SKM-1 (cell line): ENCODE data around the gene ANKRD65.
"Not testable (repeated sequence)": the region's sequence is repeated elsewhere in the genome, so short reads cannot be mapped to it uniquely, and the experiment has no call there.

ENCODE experiments used
- DNase-seq: peaks from one replicate; lab custom pipeline; 2025; ENCODE audit not compliant: unreplicated experiment; lab: John Stamatoyannopoulos, UW

Gene ANKRD65

GRCh38 chr1:1418464-1419362 lies 2.4 kb downstream of the ANKRD65 start:
- no peak for DNase-seq

- not testable (repeated sequence) for DNase-seq
Observed at GRCh38 chr1:1417825-1418463, 3.1 kb downstream of the ANKRD65 start.

GRCh38 chr1:1417396-1417795 lies 3.7 kb downstream of the ANKRD65 start:
- not testable (repeated sequence) for DNase-seq

- DNase-seq = no peak
Observed at GRCh38 chr1:1415751-1416150, 5.3 kb downstream of the ANKRD65 start.

- DNase-seq = not testable (repeated sequence)
Observed at GRCh38 chr1:1412311-1412902, 8.7 kb downstream of the ANKRD65 start.

GRCh38 chr1:1411626-1412025 lies 9.4 kb downstream of the ANKRD65 start:
- DNase-seq = no peak

GRCh38 chr1:1410238-1410637 lies 10.8 kb downstream of the ANKRD65 start:
- not testable (repeated sequence) for DNase-seq

- DNase-seq = no peak
Observed at GRCh38 chr1:1407636-1408318, 13.3 kb downstream of the ANKRD65 start.

GRCh38 chr1:1406821-1407635 lies 14.0 kb downstream of the ANKRD65 start, which contains the start of gene MRPL20:
TSS of gene MRPL20 (minus strand) at chr1:1407293. CDS start at chr1:1407217, 76 bp downstream.
- DNase-seq = peak; percentile 61

- DNase-seq = no peak
Observed at GRCh38 chr1:1406101-1406820, 14.8 kb downstream of the ANKRD65 start.

- DNase-seq = no peak
Observed at GRCh38 chr1:1403653-1404052, 17.4 kb downstream of the ANKRD65 start.

- DNase-seq = not testable (repeated sequence)
Observed at GRCh38 chr1:1402901-1403392, 18.1 kb downstream of the ANKRD65 start.

- peak; percentile 33 for DNase-seq
Observed at GRCh38 chr1:1402072-1402900, 18.8 kb downstream of the ANKRD65 start.

- DNase-seq = no peak
Observed at GRCh38 chr1:1401457-1402010, 19.5 kb downstream of the ANKRD65 start.

- DNase-seq = no peak
Observed at GRCh38 chr1:1400576-1401456, 20.3 kb downstream of the ANKRD65 start.

GRCh38 chr1:1399872-1400575 lies 21.1 kb downstream of the ANKRD65 start:
- no peak for DNase-seq
